ENCODE data around the gene SFTPD.
"Not testable (repeated sequence)": the region's sequence is repeated elsewhere in the genome, so short reads cannot be mapped to it uniquely, and the experiment has no call there.

SFTPD gene

DNA sequence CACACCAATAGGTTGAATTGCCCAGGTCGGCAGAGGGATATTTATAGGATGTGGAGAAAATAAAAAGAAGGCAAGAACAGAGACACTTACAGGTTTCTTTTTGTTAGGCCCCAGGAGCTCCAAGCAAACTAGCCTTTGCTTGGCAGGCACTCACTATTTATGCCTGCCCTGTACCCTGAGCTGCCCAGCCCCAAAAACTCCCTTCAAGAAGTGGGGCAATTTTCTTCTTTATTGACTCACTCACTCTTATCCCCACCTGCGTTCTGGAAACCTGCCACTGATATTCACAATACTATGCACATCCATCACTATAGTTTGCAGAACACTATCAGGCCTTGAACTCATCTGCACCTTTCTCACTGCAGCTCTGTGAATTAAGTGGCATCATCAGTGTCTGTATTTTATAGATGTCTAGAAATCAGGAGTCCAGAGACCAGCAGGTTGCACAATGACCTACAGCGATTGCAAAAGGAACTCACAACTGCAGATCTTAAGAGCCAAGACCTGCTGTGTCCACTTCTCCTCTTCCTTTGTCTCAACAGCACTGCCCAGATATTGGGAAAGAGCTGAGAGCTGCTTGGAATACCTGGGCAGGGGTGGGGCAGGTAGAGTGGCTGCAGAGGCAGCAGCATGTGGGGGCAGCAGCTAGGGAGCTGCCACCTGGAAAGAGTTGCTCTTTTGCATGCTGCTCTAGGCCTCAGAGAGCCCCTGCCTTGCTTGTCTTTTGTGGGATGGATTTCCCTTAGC lies at the start of gene SFTPD:
TSS of gene SFTPD (minus strand) at position 130 of the 747 bp plus-strand sequence. CDS start 2,446 bp downstream, outside the sequence.
- no peak within 1 kb of the TSS for H3K4me3 ChIP-seq (ENCODE audit: control insufficient read depth, low read depth, low read length)
- DNase-seq (ENCODE audit: low read depth) = no peak
- TF ChIP-seq, protein P1, sequence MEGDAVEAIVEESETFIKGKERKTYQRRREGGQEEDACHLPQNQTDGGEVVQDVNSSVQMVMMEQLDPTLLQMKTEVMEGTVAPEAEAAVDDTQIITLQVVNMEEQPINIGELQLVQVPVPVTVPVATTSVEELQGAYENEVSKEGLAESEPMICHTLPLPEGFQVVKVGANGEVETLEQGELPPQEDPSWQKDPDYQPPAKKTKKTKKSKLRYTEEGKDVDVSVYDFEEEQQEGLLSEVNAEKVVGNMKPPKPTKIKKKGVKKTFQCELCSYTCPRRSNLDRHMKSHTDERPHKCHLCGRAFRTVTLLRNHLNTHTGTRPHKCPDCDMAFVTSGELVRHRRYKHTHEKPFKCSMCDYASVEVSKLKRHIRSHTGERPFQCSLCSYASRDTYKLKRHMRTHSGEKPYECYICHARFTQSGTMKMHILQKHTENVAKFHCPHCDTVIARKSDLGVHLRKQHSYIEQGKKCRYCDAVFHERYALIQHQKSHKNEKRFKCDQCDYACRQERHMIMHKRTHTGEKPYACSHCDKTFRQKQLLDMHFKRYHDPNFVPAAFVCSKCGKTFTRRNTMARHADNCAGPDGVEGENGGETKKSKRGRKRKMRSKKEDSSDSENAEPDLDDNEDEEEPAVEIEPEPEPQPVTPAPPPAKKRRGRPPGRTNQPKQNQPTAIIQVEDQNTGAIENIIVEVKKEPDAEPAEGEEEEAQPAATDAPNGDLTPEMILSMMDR (IDR thresholded peaks at IDR 0.05; ENCODE audit: control insufficient read depth, insufficient read depth, low read depth, low read length, missing control alignments) = no peak

DNA sequence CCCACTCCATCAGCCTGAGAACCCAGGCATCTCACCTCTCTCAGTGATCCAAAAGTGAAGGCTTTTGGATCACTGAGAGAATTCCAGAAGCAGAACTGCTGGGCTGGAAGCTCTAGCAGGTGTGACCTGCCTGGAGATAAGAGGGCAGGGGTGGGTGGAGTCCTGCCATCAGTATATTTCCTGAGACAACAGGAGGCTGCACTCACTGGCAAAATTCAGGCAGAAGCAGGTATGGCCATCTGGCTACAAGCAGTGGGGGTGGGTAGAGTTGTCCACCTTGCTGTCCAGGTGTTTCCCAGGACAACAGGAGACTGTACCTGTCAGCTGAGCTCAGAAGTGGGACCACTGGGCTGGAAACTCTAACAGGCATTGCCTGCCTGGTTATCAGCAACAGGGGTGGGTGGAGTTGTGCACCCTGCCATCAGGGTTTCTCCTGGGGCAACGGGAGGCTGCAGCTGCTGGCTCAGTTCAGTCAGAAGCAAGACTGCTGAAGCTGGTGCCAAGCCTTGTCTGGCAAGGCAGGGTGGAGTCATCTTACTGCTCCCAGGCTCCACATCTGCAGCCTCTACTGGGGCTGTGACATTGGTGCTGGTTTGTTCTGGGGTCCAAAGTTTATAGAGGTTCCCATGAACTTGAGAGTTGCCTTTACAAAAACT lies 47.2 kb upstream of the SFTPD start:
- DNase-seq (ENCODE audit: low read depth) = no peak
- TF ChIP-seq, protein P1 (IDR thresholded peaks at IDR 0.05; ENCODE audit: control insufficient read depth, insufficient read depth, low read depth, low read length, missing control alignments) = no peak
- no peak overlapping the region for H3K4me3 ChIP-seq (ENCODE audit: control insufficient read depth, low read depth, low read length)

DNA sequence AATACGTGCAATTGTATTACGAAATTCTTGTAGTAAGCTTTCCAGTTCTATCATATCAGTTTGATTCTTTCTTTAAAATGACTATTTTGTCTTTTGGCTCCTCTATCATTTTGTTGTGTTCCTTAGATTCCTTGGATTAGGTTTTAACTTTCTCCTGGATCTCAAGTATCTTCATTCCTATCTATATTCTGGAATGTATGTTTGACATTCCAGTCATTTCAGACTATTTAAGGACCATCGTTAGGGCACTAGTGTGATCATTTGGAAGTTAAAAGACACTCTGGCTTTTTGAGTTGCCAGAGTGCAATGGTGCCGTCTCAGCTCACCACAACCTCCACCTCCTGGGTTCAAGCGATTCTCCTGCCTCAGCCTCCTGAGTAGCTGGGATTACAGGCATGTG lies 45.7 kb upstream of the SFTPD start:
- TF ChIP-seq, protein P1 (IDR thresholded peaks at IDR 0.05; ENCODE audit: control insufficient read depth, insufficient read depth, low read depth, low read length, missing control alignments) = no peak
- H3K4me3 ChIP-seq (ENCODE audit: control insufficient read depth, low read depth, low read length) = no peak overlapping the region
- DNase-seq (ENCODE audit: low read depth) = no peak

DNA sequence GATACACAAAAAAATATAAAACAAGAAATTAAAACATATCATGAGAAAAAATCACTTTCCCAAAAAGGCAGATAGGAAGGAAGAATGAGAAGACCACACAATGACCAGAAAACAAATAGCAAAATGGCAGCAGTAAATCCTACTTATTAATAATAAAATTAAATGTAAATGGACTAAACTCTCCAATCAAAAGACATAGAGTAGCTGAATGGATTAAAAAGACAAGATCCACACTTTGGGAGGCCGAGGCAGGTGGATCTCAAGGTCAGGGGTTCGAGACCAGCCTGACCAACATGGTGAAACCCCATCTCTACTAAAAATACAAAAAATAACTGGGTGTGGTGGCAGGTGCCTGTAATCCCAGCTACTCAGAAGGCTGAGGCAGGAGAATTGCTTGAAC lies 39.3 kb upstream of the SFTPD start:
- not testable (repeated sequence) for DNase-seq (ENCODE audit: low read depth)

DNA sequence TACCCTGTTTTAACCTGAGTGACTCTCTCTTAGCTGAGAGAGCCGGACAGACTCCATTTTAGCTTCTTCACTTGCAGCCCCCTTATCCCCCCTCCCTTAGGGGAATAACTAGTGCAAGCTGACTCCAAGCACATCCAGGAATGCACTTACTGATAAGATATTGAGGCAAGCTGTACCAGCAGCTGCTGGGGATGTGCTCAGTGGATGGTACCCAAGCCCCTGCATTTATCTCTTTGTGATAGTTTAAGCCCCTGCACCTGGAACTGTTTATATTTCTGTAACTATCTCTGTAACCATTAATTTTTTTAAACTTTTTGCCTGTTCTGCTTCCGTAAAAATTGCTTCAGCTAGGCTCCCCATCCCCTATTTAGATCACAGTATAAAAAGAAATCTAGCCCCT lies 37.8 kb upstream of the SFTPD start:
- not testable (repeated sequence) for DNase-seq (ENCODE audit: low read depth); H3K4me3 ChIP-seq (ENCODE audit: control insufficient read depth, low read depth, low read length)

More for the DNA sequence above, 39.3 kb upstream of the SFTPD start:
- H3K4me3 ChIP-seq (ENCODE audit: control insufficient read depth, low read depth, low read length) = not testable (repeated sequence)

DNA sequence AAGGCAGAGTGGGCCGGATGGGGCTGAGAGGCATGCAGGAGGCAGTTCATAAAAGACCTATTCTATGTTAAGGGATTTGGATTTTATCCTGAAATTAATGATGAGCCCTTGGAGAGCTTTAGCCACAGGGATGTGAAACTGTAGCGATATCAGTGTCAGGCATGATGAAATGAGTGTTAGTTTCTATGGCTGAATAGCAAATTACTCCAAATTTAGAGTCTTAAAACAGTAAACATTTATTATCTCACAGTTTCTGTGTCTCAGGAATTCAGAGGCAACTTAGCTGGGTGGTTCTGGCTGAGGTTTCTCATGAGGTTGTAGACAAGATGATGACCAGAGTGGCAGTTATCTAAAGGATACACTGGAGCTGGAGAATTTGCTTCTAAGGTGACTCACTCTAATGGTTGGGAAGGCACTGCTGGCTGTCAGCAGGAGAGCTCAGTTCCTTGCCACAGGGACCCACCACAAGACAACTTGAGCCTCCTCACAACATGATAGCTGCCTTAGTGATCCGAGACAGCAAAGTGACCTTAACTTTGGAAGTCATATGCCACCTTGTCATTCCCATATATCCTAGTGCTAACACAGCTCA lies 36.7 kb upstream of the SFTPD start:
- DNase-seq (ENCODE audit: low read depth) = no peak
- no peak overlapping the region for H3K4me3 ChIP-seq (ENCODE audit: control insufficient read depth, low read depth, low read length)
- TF ChIP-seq, protein P1 (IDR thresholded peaks at IDR 0.05; ENCODE audit: control insufficient read depth, insufficient read depth, low read depth, low read length, missing control alignments) = no peak

DNA sequence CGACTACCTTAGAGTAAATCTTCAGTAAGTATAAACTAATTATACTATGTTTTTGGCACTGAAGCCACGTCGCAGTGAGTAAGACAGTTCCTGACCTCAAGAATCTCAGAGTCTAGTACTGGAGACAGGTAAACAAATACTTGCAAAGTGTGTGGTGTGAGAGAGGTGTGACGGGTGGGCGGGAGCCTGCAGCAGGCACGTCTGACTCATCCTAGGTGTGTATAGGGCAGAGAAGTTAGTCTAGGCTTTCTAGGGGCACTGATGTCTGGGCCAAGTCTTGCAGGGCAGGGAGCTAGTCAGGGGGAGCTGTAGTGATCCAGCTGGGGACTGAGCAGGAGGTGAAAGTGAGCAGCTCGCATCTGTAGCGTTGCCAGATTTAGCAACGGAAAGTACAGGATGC lies 35.9 kb upstream of the SFTPD start:
- TF ChIP-seq, protein P1 (IDR thresholded peaks at IDR 0.05; ENCODE audit: control insufficient read depth, insufficient read depth, low read depth, low read length, missing control alignments) = no peak
- no peak overlapping the region for H3K4me3 ChIP-seq (ENCODE audit: control insufficient read depth, low read depth, low read length)
- DNase-seq (ENCODE audit: low read depth) = no peak
